SU-DHL-6 (cell line): ENCODE results near the gene P2RY14.

Source experiments
- EZH2phosphoT487 ChIP-seq: fragments of 200-600 bp; sonication (generic), shearing (Covaris generic); conservative IDR thresholded peaks from 2 replicates; pipeline ENCODE4 v1.6.1; 2018; ENCODE audit warnings: mild to moderate bottlenecking, antibody characterized with exemption, low read length, moderate library complexity, mixed read lengths
- TF ChIP-seq, protein P1 (sequence below): fragments of 200-600 bp; sonication (generic); IDR thresholded peaks from one replicate; pipeline ENCODE4 v1.5.1; 2017; ENCODE audit warnings: antibody characterized with exemption, mild to moderate bottlenecking, low read length, moderate library complexity; ENCODE audit not compliant: insufficient read depth, poor library complexity, severe bottlenecking

DNA sequence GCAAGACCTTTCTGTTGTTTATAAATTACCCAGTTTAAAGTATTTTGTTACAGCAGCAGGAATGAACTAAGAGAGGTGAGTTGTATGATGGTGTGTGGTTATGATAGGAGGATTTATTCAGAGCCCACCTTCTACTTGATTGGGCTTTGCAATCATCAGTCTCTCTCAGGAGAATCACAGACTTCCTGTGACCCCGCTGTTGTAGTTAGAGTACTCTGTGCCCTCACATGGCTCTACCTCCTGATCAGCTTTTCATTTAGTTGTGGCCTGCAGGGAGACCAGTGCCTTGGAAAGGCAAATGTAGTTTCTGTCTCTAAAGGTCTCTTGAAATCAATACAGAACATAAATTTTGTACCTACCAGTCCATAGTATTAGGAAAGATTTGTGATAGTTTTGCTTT is 7.6 kb upstream of the P2RY14 start:
- TF ChIP-seq, protein P1, sequence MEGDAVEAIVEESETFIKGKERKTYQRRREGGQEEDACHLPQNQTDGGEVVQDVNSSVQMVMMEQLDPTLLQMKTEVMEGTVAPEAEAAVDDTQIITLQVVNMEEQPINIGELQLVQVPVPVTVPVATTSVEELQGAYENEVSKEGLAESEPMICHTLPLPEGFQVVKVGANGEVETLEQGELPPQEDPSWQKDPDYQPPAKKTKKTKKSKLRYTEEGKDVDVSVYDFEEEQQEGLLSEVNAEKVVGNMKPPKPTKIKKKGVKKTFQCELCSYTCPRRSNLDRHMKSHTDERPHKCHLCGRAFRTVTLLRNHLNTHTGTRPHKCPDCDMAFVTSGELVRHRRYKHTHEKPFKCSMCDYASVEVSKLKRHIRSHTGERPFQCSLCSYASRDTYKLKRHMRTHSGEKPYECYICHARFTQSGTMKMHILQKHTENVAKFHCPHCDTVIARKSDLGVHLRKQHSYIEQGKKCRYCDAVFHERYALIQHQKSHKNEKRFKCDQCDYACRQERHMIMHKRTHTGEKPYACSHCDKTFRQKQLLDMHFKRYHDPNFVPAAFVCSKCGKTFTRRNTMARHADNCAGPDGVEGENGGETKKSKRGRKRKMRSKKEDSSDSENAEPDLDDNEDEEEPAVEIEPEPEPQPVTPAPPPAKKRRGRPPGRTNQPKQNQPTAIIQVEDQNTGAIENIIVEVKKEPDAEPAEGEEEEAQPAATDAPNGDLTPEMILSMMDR: no peak
- no peak for TF ChIP-seq EZH2phosphoT487
